Kidney (tissue), 14 donors: ENCODE measurements around the gene ADAMTS17. TPM values are rescaled to one million over a fixed set of nuclear protein-coding genes. Genes with fewer than 3 reads are reported as not detected.

Experiments used
- DNase-seq, 5 donors: peaks; one replicate each; pipeline ENCODE4 v3.0.0-alpha.2; 2013 to 2020
- FAIRE-seq: peaks from 2 replicates; lab custom pipeline; 2012; peaks lifted over from hg19 to GRCh38; lab: Jason Lieb, UNC
- H3K27ac ChIP-seq, 2 donors: one replicate each; pipeline ENCODE4 v1.7.0; 2013; ENCODE audit warnings: low read depth in 2 of 2, low read length in 2 of 2, inconsistent platforms in 1 of 2
- H3K27me3 ChIP-seq: one replicate; pipeline ENCODE4 v1.7.1; 2013; ENCODE audit warnings: low read length, inconsistent platforms; ENCODE audit not compliant: control insufficient read depth, insufficient read depth
- H3K36me3 ChIP-seq, 3 donors: one replicate each; pipeline versions ENCODE4 v1.7.0 to v1.7.1; 2013; ENCODE audit warnings: low read length in 3 of 3, control low read depth in 1 of 3, inconsistent platforms in 1 of 3; ENCODE audit not compliant: insufficient read depth in 3 of 3, control insufficient read depth in 2 of 3
- H3K4me1 ChIP-seq, 3 donors: one replicate each; pipeline versions ENCODE4 v1.7.0 to v1.7.1; 2013; ENCODE audit warnings: low read length in 3 of 3, inconsistent platforms in 1 of 3, low read depth in 1 of 3; ENCODE audit not compliant: control insufficient read depth in 2 of 3, insufficient read depth in 2 of 3
- H3K4me3 ChIP-seq, 3 donors: one replicate each; pipeline versions ENCODE4 v1.7.0 to v1.8.1; 2013; ENCODE audit warnings: low read length in 3 of 3, control low read depth in 1 of 3, inconsistent platforms in 1 of 3
- H3K9ac ChIP-seq, 3 donors: one replicate each; pipeline versions ENCODE4 v1.7.0 to v1.7.1; 2013; ENCODE audit warnings: low read length in 3 of 3, control low read depth in 1 of 3, inconsistent platforms in 1 of 3
- H3K9me3 ChIP-seq, 3 donors: one replicate each; pipeline versions ENCODE4 v1.7.0 to v1.7.1; 2013; ENCODE audit warnings: low read length in 3 of 3, control low read depth in 1 of 3, inconsistent platforms in 1 of 3; ENCODE audit not compliant: control insufficient read depth in 2 of 3, insufficient read depth in 1 of 3
- intact Hi-C: fragments of 100-400 bp; cut with DNase I; formaldehyde crosslinking; loops from one replicate; pipeline ENCODE4 v1.11.1; 2022
- polyA plus RNA-seq: library from polyadenylated mRNA; stranded (reverse); fragments of 350-450 nt; fragmentation: Illumina TruSeq; extraction: RNeasy Lipid Tissue Mini Kit (QIAGEN cat#74804); gene quantifications from one replicate; pipeline ENCODE4 v1.2.3, GENCODE V29; 2014; ENCODE audit warnings: low read depth, low replicate concordance; ENCODE audit not compliant: insufficient read depth
- total RNA-seq: library from RNA; stranded (reverse); fragmentation: NEBNext Ultra II Directional; extraction: Animal tissue kit (Norgen Biotek cat#: 25700); gene quantifications from one replicate; pipeline ENCODE4 v1.2.1, GENCODE V29; 2021
- TF ChIP-seq, protein P1 (sequence below): IDR thresholded peaks from 3 replicates; pipeline ENCODE4 v1.5.1; 2012; ENCODE audit warnings: mild to moderate bottlenecking, moderate library complexity, borderline replicate concordance; ENCODE audit not compliant: insufficient read depth; ENCODE audit errors: extremely low read depth
- donor health status: control.
- donor health status: control.
- donor health status: control.
- donor health status: control.
- donor health status: control.
- donor health status: DM: yes; HTN: yes; CAD: no.
- donor health status: Normal renal cell carcinoma (clear cell type).

The ADAMTS17 gene
- total and polyA plus RNA-seq, 2 donors from 2014 or later: 1.7 to 2.2 TPM

DNA sequence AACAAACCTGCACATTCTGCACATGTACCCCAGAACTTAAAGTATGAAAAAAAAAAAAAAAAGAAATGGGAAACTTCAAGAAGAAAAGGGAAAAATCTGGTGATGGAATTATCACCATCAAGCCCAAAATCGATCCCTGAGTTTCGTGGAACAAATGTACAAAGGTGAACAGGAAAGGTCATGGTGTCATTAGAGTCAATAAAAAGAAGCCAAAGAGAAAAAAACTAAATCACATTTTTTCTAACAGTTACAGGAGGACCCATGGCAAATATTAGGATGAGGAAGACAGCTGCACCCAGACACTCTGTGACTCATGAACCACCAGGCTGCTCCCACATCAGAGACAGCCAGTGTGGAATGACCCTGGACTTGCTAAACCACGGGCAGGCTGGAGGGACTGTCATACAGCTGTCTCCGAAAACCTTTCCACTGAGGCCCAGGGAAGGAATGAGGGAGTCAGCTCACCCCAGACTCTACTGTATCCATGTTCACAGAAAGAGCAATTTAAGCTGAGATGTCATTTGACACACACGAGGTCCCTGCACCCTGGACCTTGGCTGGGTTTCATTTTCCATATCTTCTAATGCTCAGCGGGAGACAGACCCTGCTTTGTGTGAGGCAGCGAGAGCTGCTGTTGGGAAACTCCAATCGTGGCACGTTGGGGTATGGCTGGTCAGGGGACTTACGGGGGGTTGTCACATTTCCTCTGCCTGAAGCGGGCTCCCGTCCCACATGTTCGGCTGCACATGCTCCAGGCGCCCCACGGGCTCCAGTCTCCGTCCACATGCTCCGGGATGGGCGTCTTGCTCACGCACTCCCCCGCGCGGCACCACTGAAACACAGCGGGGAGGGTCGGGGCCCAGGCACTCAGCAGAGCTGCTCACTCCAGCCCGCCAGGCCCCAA is 210.2 kb downstream of the ADAMTS17 start:
- H3K36me3 ChIP-seq: no peaks in the 10 kb centered on the region
- H3K9me3 ChIP-seq: no peaks in the 10 kb centered on the region
- FAIRE-seq: no peak
- no peak overlapping the region for H3K27ac ChIP-seq
- no peaks in the 10 kb centered on the region for H3K27me3 ChIP-seq
- intact Hi-C loops: no loop called here
- H3K4me1 ChIP-seq: no peaks in the 10 kb centered on the region
- H3K9ac ChIP-seq: no peak overlapping the region
- DNase-seq: peak in 4 of 5 donors; percentile 18 to 88 (median 42)
- TF ChIP-seq, protein P1, sequence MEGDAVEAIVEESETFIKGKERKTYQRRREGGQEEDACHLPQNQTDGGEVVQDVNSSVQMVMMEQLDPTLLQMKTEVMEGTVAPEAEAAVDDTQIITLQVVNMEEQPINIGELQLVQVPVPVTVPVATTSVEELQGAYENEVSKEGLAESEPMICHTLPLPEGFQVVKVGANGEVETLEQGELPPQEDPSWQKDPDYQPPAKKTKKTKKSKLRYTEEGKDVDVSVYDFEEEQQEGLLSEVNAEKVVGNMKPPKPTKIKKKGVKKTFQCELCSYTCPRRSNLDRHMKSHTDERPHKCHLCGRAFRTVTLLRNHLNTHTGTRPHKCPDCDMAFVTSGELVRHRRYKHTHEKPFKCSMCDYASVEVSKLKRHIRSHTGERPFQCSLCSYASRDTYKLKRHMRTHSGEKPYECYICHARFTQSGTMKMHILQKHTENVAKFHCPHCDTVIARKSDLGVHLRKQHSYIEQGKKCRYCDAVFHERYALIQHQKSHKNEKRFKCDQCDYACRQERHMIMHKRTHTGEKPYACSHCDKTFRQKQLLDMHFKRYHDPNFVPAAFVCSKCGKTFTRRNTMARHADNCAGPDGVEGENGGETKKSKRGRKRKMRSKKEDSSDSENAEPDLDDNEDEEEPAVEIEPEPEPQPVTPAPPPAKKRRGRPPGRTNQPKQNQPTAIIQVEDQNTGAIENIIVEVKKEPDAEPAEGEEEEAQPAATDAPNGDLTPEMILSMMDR: peak; percentile 43
- peak overlapping the region in 2 of 3 donors; percentile 14 to 43 for H3K4me3 ChIP-seq

DNA sequence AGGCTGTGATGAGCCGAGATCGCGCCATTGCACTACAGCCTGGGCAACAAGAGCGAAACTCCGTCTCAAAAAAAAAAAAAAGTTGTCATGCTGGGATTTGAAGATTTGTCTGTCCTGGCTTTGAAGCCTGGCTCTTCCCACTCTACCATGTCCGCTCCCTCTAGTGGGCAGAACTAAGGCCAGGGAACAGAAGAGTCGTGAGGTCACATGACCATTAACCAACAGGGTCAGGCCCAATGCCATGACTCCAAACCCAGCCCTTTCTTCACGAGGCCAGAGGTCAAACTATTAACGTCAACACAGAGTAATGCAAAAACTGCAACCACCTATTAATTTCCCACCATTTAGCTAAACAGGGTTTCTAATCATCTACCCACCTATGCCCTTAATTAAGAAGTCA is 212.1 kb downstream of the ADAMTS17 start:
- Histone ChIP-seq H3K9ac (no peak overlapping the region), H3K27ac (no peak overlapping the region), H3K4me3 (no peak overlapping the region), H3K36me3 (no peaks in the 10 kb centered on the region), H3K4me1 (no peaks in the 10 kb centered on the region), H3K27me3 (no peaks in the 10 kb centered on the region), H3K9me3 (no peaks in the 10 kb centered on the region)
- DNase-seq: no peak
- no peak for FAIRE-seq
- intact Hi-C loops: no loop called here
- TF ChIP-seq, protein P1: no peak

DNA sequence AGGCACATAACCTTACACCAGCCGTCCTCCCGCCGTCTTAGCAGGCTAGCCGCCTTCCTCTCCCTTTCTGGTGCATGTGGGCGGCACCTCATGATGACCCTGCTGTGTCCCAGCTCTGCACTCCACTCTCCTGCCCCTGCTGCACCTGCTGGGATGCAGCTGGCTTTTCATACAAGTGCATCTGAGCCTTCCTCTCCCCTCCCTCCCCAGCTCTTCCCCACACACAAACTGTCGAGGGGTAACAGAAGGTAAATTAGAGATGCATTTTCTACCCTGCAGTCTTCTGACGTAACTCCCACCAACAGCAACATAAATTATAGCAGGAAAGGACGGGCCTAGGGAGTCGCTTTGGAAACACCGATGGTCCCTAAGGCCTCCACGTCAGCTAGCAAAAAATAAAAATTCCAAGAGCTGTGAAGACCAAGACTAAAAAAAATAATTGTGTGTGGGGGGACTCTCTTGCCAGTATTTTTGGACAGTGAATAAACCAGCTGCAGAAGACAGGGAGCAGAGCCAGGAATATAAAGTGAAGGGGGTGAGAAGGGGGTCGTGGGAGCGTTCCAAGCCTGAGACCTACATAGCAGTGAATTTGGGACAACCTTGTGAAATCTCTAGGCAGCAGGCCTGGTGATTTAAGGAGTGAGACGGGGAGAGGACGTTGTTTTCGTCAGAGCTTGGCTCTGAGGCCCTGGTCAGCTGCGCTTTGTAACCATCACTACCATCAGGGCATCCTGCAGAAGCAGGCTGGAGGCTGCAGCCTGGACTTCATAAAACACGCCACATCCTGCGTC is 216.2 kb downstream of the ADAMTS17 start:
- no peaks in the 10 kb centered on the region for H3K27me3 ChIP-seq
- no peak overlapping the region for H3K9ac ChIP-seq
- H3K9me3 ChIP-seq: peaks cover 0 to 13% (median 7%) of the 10 kb centered on the region in 3 donors
- H3K36me3 ChIP-seq: peaks cover 0 to 9% (median 0%) of the 10 kb centered on the region in 3 donors
- TF ChIP-seq, protein P1: no peak
- FAIRE-seq: no peak
- no peak overlapping the region for H3K27ac ChIP-seq
- H3K4me1 ChIP-seq: no peaks in the 10 kb centered on the region
- DNase-seq: peak; percentile 42 to 86 (median 67)
- H3K4me3 ChIP-seq: no peak overlapping the region
- intact Hi-C loops: no loop called here
